Stimulated activated CD8-positive, alpha-beta memory T cell treated with anti-CD3 and anti-CD28 coated beads, Interleukin-12 subunit alpha, Interleukin-12 subunit beta, amount 100 ng/mL, for 24 hours (primary cell): ENCODE measurements around the gene RNF144B.
"Not testable (repeated sequence)": the region's sequence is repeated elsewhere in the genome, so short reads cannot be mapped to it uniquely, and the experiment has no call there.

Experiments
- DNase-seq: peaks from one replicate; pipeline ENCODE4 v3.0.0-alpha.2; 2020; ENCODE audit errors: extremely low read depth

Gene RNF144B

DNA sequence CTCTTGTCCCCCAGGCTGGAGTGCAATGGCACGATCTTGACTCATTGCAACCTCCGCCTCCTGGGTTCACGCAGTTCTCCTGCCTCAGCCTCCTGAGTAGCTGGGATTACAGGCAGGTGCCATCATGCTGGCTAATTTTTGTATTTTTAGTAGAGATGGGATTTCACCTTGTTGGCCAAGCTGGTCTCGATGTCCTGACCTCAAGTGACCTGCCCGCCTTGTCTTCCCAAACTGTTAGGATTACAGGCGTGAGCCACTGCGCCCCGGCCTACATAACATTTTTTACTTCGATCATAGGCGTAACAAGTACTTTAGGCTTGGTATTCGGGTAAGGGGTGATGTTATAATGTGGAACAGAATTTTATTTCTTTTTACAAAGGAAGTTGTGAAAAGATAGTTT lies 22.5 kb downstream of the RNF144B start:
- not testable (repeated sequence) for DNase-seq

DNA sequence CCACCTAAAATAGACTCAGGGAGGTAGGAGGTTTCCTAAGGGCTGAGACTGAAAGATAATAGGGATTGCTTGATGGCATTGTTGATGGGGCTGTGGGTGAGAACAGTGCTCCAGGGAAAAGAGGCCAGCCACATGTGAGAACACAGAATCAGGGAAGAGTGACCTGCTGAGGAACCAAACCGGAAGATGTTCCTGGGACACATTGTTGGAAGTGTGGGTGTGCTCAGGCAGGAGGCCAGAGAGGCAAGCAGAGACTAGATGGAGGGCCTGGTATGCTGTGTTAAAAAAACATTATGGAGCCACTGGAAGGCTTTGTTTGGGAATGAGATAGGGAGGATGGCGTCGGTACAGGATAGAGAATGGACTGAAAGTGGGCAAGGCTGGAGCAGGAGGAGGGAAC lies 23.3 kb downstream of the RNF144B start:
- DNase-seq, result no peak

GRCh38 chr6:18412068-18412467 lies 24.9 kb downstream of the RNF144B start:
- no peak for DNase-seq

DNA sequence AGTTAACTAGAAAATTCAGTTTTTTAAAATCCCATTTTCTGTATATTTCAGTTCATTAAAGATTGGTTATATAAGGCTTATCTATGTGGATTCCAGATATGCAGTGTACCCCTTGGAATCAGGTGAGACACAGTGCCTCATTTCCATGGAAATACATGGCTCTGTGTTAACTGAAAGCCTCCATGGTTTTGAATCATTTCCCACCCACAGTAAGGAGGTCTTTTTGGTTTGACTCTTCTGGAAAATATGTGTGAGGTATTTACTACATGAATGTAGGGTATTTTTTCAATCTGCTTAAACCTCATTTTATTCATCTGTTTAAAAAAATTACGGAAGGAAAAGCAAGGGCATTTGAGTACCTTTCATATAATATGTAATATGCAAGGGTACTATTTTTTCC lies 25.5 kb downstream of the RNF144B start:
- no peak for DNase-seq

GRCh38 chr6:18413381-18413780 lies 26.2 kb downstream of the RNF144B start:
- DNase-seq, result no peak

DNA sequence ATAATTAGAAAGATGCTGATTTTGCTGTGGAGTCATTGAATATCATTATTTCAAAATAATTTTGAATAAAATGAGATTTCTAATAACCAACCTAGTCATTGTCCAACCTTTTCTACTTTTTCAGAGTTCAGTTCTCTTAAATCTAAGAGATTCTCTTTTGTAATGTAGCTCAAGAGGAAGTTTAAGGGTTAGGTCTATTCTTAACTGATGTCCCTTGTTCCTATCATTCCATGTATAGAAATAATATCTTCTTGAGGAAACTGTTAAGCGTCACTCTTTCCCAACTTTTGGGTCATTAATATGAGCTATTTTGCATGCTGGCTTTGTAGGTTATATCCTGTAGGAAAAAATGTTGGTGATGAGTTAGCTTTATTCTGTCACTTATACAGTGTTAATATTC lies 27.0 kb downstream of the RNF144B start:
- no peak for DNase-seq

DNA sequence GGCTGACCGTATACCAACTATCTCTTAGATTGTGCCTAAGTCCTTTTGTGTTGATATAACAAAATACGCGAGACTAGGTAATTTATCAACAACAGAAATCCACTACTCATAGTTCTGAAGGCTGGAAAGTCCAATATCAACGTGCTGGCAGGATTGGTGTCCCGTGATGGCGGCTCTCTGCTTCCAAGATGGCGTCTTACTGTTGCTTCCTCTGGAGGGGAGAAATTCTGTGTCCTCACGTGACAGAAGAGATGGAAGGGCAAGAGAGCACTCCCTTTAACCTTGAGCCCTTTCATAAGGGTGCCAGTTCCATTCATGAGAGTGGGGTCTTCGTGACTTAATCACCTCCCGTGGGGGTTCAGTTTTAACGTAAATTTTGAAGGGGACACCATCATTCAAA lies 28.1 kb downstream of the RNF144B start:
- no peak for DNase-seq

DNA sequence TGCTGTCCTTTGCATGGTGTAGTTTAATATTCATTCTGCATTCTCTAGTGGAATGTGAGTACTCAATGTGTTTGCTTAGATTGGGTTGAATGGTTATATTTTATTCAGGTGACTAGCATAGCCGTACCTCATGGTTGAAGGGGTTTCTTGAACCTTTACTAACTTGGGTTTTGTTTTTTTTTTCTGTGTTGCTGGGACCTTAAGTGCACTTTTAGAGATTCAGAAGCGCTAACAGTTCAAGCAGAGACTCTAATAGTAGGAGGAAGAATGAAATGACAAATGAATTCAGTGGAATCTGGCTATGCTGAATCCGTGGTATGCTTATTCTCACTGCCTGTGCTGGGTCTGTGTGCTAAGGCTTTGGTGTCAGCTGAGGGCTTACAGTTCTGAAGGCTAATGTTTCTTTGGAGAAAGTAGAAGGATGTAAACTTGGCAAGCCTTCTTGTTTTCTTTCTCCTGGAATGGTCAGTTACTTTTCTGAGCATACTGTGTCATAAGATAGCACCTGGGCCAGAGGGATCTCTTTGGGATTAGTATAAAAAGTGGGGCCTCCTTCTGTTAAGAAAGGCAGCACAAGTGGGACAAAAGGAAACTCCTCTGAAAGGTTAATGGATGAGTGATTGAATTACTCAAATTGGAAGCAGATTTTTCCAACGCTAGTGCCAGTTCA lies 28.7 kb downstream of the RNF144B start:
- no peak for DNase-seq

- DNase-seq, result no peak
These were observed 29.2 kb downstream of the RNF144B start for GRCh38 chr6:18416341-18416679.

GRCh38 chr6:18420328-18420727 lies 33.2 kb downstream of the RNF144B start:
- no peak for DNase-seq

GRCh38 chr6:18422136-18422535 lies 35.0 kb downstream of the RNF144B start:
- no peak for DNase-seq

DNA sequence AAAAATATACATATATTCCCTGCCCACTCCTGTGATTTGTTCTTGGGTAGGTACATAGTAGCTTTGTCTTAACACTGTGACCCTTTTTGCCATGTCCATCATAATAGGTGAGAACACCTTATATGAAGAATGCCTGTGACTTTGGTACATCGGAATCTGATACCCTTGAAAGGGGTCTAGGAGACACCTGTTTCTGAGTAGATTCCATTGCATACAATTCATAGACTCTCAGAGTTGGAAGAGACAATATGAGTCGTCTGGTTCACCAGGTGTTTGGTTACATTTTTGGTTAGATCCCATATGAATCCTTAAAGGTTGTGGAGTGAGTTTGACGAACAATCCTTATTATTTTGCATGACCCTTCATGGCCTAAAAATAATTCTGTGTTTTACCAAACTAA lies 36.3 kb downstream of the RNF144B start:
- no peak for DNase-seq

DNA sequence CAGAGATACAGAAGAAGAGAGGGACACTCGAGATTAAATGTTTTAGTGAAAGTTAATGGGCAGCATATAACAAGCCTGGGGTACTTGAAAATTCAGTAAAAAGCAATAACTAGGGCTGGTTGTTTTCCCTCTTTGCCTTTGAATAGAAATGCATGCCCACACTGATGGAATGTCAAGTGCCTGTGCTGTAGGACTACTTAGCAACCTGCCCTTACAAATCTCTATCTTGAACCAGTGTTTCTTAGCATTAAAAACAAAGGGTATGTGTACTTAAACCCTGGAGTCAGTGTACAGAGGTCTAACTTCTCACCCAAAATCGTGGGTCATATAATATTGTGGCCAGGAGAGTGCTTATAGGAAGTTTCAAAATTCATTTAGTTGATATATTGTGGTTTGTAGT lies 37.1 kb downstream of the RNF144B start:
- DNase-seq, result no peak

DNA sequence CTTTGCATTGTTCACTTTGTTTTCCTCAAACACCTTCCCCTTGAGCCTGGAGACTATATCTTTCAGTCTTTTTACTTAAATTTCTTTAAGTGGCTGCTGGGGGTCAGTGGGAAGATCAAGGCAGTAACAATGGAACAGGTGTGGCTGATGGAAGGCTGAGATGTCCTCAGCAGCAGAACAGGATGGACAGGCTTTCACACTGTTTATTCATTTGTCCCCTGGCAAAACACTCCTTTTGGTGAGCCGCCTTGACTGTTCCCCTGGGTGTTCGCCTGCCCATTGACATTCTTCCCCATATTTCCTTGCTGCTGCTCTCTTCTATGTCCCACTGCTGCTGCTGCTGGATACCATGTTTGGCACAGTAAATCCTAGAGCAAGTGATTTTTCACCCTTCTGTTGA lies 38.1 kb downstream of the RNF144B start:
- DNase-seq, result no peak

DNA sequence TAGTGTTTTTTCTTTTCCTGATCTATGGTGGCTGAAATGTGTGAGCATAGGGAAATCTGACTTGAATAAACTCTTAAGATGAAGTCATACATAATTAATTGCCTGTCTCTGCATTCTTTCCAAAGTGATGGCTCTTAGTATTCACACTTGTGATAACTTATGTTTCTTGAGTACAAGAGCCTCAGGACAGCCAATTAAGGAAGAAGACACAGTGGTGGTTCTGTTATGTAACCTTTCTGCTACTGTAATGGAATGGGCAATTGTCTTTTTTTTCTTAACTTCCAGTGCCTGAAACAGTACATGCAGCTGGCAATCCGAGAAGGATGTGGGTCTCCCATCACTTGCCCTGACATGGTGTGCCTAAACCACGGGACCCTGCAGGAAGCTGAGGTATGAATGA lies 40.1 kb downstream of the RNF144B start:
- DNase-seq, result no peak

DNA sequence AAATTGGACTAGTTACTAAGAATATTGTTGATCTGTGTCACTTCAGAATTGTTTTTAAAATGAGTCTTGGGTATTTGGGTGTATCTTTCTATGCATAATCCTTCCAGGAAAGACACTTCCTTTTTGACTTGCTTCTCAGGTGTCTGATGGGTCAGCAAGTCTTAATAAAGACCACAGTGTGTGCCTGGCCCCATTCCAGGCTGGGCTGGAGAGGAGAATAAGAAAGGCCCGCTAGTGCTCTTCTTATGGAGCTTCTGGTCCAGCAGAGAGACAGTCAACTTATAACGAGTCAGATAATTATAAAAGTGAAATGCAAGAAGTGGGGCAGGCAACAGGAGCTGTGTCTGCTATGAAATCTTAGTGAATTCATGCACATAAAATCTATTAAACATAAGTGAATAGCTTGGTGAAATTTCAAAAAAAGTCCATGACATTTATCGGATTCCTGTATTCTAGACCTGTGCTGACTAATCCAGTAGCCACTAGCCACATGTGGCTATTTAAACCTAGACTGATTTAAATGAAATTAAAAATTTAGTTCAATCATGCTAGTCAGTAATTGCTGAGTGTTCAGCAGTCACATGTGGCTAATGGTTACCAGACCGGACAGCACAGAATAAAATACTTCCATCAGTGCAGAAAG lies 42.6 kb downstream of the RNF144B start:
- no peak for DNase-seq

DNA sequence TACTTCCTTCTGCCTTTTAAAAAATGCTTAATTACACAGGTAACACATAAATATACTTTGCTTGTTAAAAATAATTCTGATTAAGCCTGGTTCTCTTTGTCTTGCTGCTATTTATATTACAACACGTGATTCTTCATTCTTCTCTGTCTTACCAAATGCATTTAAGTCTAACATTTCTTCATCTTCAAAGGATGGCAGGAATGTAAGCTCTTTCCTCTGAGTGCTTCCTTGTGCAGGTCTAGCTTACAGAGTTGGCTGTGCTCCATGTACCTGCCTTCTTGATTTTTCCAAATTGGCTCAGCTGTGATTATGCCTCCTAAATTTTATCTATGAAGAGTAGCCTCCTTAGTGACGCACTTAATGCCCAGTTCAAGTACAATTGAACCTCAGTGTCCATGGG lies 44.4 kb downstream of the RNF144B start:
- DNase-seq, result no peak

DNA sequence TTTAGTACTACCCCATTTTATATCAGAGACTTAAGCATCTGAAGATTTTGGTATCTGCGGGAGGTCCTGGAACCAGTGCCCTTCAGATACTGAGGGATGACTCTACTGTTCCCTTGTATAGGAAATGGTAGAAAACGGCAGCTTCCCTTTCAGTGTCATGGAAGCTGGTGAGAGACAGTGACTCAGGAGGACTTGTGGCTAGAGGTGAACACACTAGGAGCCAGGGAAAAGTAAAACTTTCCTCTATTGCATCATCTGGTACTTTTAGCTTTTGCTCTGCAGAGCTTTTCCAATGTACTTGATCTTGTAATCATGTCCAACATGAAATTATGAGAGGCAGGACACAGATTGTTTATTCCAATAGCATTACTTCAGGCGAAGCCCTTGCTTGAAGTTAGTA lies 45.0 kb downstream of the RNF144B start:
- DNase-seq, result no peak

- no peak for DNase-seq
These were observed 45.5 kb downstream of the RNF144B start for GRCh38 chr6:18432619-18433018.

- no peak for DNase-seq
These were observed 45.9 kb downstream of the RNF144B start for GRCh38 chr6:18433059-18433458.

- DNase-seq, result no peak
These were observed 49.2 kb downstream of the RNF144B start for GRCh38 chr6:18436341-18436740.

DNA sequence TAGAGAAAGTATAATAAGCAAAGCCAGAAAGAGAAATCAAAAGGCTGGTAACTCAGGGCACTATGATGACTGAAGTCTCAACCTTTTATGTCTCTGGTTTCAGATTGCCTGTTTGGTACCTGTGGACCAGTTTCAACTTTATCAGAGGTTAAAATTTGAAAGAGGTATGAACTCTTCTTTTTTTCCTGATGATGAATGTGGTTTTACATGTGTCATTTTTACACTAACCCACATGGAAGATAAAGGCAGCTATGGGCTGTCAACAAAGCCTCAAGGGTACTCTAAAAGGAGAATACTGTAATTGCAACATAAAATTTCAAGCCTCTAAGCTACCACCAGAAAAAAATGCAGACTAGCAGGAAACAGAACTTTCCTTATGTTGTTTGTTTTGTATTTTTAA lies 52.4 kb downstream of the RNF144B start:
- no peak for DNase-seq

GRCh38 chr6:18441251-18441979 lies 54.3 kb downstream of the RNF144B start:
- DNase-seq, result no peak
